SK-N-MC (cell line): ENCODE data around the gene CHSY3.

Experiments
- EZH2 ChIP-seq: fragments of 200-600 bp; sonication (generic); IDR thresholded peaks from one replicate; pipeline ENCODE4 v1.6.1; 2017; ENCODE audit warnings: antibody characterized with exemption
- POLR2AphosphoS5 ChIP-seq: IDR thresholded peaks from 2 replicates; pipeline ENCODE4 v1.6.1; 2012; ENCODE audit warnings: mild to moderate bottlenecking, low read depth, low read length, borderline replicate concordance

- TF ChIP-seq EZH2 (no peak), POLR2AphosphoS5 (no peak)
Measured at GRCh38 chr5:129977810-129978209, 73.5 kb downstream of the CHSY3 start.
